GM19351 (cell line): ENCODE measurements around the gene PRKCZ.

Experiments
- ATAC-seq: cut with Tn5 transposase; IDR thresholded peaks from one replicate; pipeline ENCODE4 v1.9.1; 2021; ENCODE audit warnings: mild to moderate bottlenecking, moderate library complexity; ENCODE audit not compliant: unreplicated experiment

Gene PRKCZ

GRCh38 chr1:2202843-2203601 lies 152.8 kb downstream of the PRKCZ start:
- no peak for ATAC-seq

DNA sequence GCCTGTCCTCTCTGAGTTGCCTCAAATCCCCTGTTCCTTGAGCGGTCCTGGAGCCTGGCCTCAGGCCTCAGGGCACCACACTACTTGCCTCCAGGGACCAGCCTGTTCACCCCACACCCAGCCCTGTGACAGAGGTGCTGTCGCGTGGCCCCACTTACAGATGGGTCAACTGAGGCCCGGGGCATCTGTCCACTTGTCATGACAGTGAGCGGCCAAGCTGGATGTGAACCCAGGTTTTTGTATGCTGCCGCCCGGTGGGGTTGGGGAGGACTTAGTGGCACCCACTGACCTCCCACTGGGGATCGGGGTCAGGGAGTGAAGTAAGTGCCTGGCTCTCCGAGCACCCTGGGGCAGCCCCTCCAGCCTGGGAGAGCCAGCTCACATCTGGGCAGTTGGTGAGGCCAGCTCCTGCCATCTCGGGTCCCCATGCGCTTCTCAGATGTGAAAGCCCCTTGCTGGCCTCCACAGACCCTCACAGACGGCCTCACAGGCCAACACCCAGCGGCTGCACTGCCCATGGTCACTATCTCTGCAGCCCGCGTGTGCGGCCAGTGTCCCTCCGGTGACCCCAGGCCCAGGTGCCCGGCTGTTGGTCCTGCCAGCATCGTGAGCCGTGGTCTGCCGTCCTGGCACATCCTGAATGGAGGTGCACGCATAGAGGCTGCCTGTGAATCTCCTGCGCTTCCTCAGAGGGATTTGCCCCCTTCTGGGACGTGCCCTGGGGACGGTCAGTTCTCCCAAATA lies 153.6 kb downstream of the PRKCZ start:
- ATAC-seq, result no peak

- no peak for ATAC-seq
Measured at GRCh38 chr1:2204415-2205190, 154.4 kb downstream of the PRKCZ start.

DNA sequence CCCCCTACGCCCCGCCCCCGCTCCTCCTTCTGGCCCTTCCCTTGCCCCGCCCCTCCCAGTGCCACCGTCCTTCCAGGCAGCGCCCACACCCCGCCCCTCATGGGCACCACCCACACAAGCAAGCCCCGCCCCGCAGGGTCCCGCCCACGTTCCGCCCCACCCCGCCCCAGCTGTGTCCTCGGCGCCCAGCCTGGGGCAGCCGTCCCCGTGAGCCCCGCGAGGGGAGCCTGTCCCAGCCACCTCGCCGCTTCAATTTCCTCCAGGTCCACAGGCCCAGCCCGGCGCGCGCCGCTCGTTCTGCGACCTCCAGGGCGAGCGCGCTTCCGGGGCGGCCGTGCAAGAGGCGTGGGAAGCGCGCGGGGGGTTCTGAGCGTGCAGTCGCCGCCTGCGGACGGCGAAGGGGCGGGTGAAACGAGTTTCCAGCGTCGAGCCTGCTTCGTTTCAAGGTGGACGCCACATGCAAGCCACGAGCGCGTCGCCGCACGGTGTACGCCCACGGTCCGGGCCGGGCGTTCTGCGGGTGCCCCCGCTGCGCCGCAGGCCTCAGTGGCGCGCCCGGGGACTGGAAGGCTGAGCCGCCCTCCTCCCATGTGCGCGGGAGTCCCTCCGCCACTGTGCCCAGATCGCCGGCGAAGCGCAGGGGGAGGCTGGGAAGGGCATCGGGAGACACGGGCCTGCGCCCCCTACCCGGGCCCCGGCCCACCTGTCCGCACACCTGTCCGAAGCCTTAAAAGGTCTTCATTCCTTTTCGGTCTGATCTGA lies 155.2 kb downstream of the PRKCZ start:
- peak; percentile 60 for ATAC-seq

- no peak for ATAC-seq
Measured at GRCh38 chr1:2206813-2207487, 156.7 kb downstream of the PRKCZ start.

- ATAC-seq, result no peak
Measured at GRCh38 chr1:2208309-2209239, 158.4 kb downstream of the PRKCZ start.

GRCh38 chr1:2209400-2210083 lies 159.3 kb downstream of the PRKCZ start:
- no peak for ATAC-seq

GRCh38 chr1:2210084-2210653 lies 160.0 kb downstream of the PRKCZ start:
- ATAC-seq, result no peak

DNA sequence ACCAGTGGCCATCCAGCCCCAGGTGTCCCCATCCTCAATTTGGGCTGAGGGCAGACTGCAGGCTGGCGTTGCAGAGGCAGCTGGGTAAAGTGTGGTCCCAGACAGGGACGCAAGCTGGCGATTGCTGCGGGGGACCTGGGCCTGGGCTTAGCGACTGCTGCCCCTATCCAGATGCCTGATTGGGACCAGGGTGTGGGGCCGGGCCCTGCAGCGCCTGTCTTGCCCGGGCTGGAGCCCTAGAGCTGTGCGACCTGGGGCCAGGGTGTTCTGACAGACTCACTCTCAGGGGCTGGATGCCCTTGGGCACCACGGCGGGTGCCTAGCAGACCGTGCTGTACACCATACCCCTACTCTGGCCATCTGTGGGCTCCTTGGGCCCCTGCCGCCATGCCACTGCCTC lies 160.6 kb downstream of the PRKCZ start:
- no peak for ATAC-seq

- ATAC-seq, result no peak
Measured at GRCh38 chr1:2212274-2212531, 162.0 kb downstream of the PRKCZ start.

DNA sequence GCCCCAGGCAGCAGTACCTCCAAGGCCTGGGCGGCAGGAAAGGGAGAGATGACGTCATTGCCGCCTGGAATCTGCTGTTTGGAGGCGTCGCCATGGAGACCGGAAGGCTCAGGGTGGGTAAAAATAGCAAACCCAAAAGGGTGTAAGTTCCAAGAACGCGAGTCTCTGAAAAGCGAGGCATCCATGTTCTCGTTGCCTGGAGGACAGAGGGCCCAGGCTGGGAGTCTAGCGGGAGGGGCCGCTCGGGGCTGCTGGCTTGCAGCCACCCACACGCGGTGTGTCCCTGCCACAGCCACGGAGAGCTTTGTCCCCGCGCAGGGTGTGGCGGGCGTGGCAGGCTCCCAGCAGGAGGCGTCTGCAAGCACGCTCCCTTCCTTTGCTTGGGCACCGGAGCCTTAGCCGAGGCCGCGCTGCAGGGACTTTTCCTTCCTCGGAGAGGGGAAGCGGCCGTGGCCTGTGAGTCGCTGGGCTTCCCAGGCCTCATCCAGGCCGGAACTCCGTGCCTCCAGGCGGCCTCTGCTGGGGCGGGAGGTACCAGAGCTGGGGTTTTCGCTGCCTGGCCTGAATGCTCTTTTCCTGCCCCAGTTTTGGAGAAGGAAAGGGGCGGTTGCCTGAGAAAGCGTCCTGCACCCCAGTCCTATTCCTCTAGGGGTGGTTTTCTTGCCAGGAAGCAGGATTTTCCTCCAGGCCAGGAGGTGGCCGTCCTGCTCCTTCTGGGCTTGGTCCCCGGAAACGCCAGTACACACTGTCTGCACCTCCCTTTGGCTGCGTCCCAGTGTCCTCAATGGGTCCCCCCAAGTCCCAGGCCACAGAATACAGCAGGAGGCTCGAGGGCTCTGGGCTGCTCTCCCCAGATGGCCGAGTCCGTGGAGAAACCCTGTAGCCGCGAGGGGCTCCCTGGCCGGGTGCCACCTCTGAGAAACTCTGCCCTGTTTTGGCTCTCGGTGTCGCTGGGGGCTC lies 162.6 kb downstream of the PRKCZ start:
- ATAC-seq, result no peak

- ATAC-seq, result no peak
Measured at GRCh38 chr1:2213576-2214505, 163.6 kb downstream of the PRKCZ start.

GRCh38 chr1:2214541-2215241 lies 164.5 kb downstream of the PRKCZ start:
- no peak for ATAC-seq

DNA sequence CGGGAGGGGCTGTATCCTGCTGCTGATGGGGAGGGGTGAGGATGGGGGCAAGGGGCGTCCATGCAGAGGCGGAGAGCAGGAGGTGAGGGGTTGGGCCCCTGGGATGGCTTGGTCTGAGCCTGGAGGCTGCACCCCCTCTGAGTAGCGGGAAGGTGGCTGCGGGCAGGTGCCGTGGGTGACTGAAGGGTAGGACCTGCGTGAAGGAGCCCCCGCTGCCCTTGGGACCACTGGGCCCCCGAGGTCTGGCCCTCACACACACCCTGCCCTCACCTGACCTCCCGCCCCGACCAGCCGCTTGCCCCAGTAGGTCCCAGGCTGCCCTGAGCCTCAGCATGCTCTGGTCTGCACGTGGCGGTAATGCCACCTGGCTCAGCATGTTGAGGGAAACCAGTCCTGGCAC lies 165.1 kb downstream of the PRKCZ start:
- no peak for ATAC-seq

GRCh38 chr1:2215909-2216766 lies 165.9 kb downstream of the PRKCZ start:
- no peak for ATAC-seq
